BJ (cell line): Measurements from ENCODE around the gene IFT22. TPM values are rescaled to one million over a fixed set of nuclear protein-coding genes. Genes with fewer than 3 reads are reported as not detected.
A peak's percentile ranks its signal among the peaks of the same experiment; 100 is the strongest.

Experiments
- CTCF ChIA-PET: fragments of 350-600 bp; formaldehyde crosslinking; extraction: SDS; loops from one replicate; lab custom pipeline; 2021; ENCODE audit warnings: antibody characterized with exemption, inconsistent platforms; lab: Yijun Ruan, JAX
- POLR2A ChIA-PET: fragments of 300-600 bp; sonication (Branson Sonifier 250); formaldehyde crosslinking; extraction: SDS; loops from one replicate; lab custom pipeline; 2021; ENCODE audit warnings: antibody characterized with exemption; lab: Charles Lee
- DNase-seq: peaks from one replicate; pipeline ENCODE4 v3.0.0-alpha.2; 2011; ENCODE audit warnings: low read depth
- H3K27me3 ChIP-seq: 2 replicates; pipeline ENCODE4 v1.6.0; 2011; ENCODE audit warnings: low read length; ENCODE audit not compliant: control insufficient read depth, insufficient read depth
- H3K36me3 ChIP-seq: 2 replicates; pipeline ENCODE4 v1.5.1; 2011; ENCODE audit warnings: low read length; ENCODE audit not compliant: control insufficient read depth, insufficient read depth
- H3K4me3 ChIP-seq: 2 replicates; pipeline ENCODE4 v1.5.1; 2011; ENCODE audit warnings: low read depth, mild to moderate bottlenecking, control low read depth, low read length
- CTCF ChIP-seq: IDR thresholded peaks from 2 replicates; pipeline ENCODE4 v1.5.1; 2011; ENCODE audit warnings: low read depth, mild to moderate bottlenecking, control low read depth, inconsistent platforms, low read length, moderate library complexity; ENCODE audit not compliant: insufficient read depth
- polyA plus RNA-seq: library from polyadenylated mRNA; depleted of rRNA; stranded (reverse); fragments of >200 nt; gene quantifications from 2 replicates; pipeline ENCODE4 v1.2.3, GENCODE V29; 2011

The IFT22 gene
- polyA plus RNA-seq, 1 experiment, result 59.0 TPM

GRCh38 chr7:101319401-101319800 is 2.2 kb downstream of the IFT22 start:
- DNase-seq, result no peak
- H3K27me3 ChIP-seq, result no peaks in the 10 kb centered on the region
- CTCF ChIA-PET, result interaction anchor here (0.6 kb wide), 1 partner anchor 182 kb away, joined by 3 read pairs; no protein-coding TSS in a partner anchor
- POLR2A ChIA-PET, result no interaction called here
- peaks cover 4% of the 10 kb centered on the region; the same call in 1 of the 2 replicates for H3K36me3 ChIP-seq
- no peak overlapping the region for H3K4me3 ChIP-seq
- no peak for TF ChIP-seq CTCF

- peak; percentile 63 for TF ChIP-seq CTCF
- H3K27me3 ChIP-seq, result no peaks in the 10 kb centered on the region
- peaks cover 4% of the 10 kb centered on the region; the same call in 1 of the 2 replicates for H3K36me3 ChIP-seq
- no peak overlapping the region for H3K4me3 ChIP-seq
- DNase-seq, result no peak
- ChIA-PET CTCF (interaction anchor here (0.6 to 1.6 kb wide), 9 partner anchors 9 to 247 kb away, joined by 3 to 6 read pairs (median 3); no protein-coding TSS in a partner anchor), POLR2A (no interaction called here)
Measured at GRCh38 chr7:101315336-101315735, 6.3 kb downstream of the IFT22 start.

- Histone ChIP-seq H3K4me3 (peak overlapping the region; percentile 42), H3K27me3 (peaks cover 5% of the 10 kb centered on the region), H3K36me3 (no peaks in the 10 kb centered on the region)
- 0 out of 2 replicates have a peak, but pooled peaks have one; percentile 6 for TF ChIP-seq CTCF
- DNase-seq, result no peak
- CTCF ChIA-PET, result interaction anchor here (1.0 to 1.8 kb wide), 2 partner anchors 11 to 18 kb away, joined by 3 to 5 read pairs; no protein-coding TSS in a partner anchor
- POLR2A ChIA-PET, result no interaction called here
Measured at GRCh38 chr7:101308245-101309085, 13.1 kb downstream of the IFT22 start.

GRCh38 chr7:101306307-101306706 is 15.3 kb downstream of the IFT22 start:
- TF ChIP-seq CTCF, result no peak
- H3K27me3 ChIP-seq, result peaks cover 15% of the 10 kb centered on the region
- no peak overlapping the region for H3K4me3 ChIP-seq
- ChIA-PET CTCF (interaction anchor here (1.2 to 2.8 kb wide), 2 partner anchors 9 to 16 kb away, joined by 3 to 12 read pairs; no protein-coding TSS in a partner anchor), POLR2A (no interaction called here)
- DNase-seq, result no peak
- H3K36me3 ChIP-seq, result no peaks in the 10 kb centered on the region

GRCh38 chr7:101303102-101303701 is 18.4 kb downstream of the IFT22 start:
- CTCF ChIA-PET, result interaction anchor here (0.7 to 1.7 kb wide), 2 partner anchors 12 to 159 kb away, joined by 3 to 4 read pairs; no protein-coding TSS in a partner anchor
- no peak for DNase-seq
- no peak for TF ChIP-seq CTCF
- H3K36me3 ChIP-seq, result no peaks in the 10 kb centered on the region
- no peak overlapping the region for H3K4me3 ChIP-seq
- POLR2A ChIA-PET, result no interaction called here
- peaks cover 34% of the 10 kb centered on the region for H3K27me3 ChIP-seq
